ENCODE measurements around the gene AMH. TPM values are rescaled to one million over a fixed set of nuclear protein-coding genes. Genes with fewer than 3 reads are reported as not detected.
A peak's percentile ranks its signal among the peaks of the same experiment; 100 is the strongest.

The AMH gene
- total and polyA plus RNA-seq, 2 of the 13 experiments (the other 11 are each of a cell fraction or from before 2014, with no cell fraction given): 0.03 to 0.18 TPM

DNA sequence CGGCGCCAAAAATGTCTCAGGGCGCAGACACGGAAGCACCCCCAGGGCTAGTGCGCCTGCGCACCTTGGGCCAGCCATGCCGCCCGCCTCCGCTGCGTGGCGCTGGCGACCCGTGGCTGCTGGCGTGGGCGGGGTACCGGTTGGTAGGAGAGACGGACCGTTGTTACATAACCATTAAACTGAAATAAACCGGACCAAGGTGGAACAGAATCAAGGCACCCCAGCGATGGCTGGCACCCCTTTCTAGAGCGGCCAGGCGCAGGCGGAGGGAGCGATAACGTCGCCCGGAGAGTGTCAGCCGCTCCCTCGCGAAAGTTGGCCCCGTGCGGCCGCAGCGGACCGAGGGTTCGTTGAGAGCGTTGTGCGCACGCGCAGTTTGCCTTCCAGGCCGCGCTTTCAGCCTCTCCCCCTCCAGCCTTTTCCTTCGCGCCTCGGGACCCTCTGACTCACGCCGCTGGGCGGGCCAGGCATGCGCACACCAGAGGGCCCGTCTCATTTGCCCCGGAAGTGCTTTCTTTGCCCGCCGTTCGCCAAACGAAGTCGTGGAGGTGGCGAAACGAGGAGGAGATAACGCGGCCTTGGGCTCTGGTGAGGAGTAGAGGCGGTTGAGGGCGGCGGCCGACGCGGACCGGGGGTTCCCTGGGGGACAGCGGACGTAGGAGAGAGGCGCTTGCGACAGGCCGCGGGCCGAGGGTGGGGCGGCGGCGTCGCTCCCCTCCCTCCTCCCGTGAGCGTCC, 12.6 kb upstream of the AMH start, which contains the start of the genes PLEKHJ1 and SF3A2 (continued):
- TF ChIP-seq MED8 (CRISPR knock-in tag; IDR thresholded peaks at IDR 0.05; ENCODE audit: insufficient replicate concordance): peak; percentile 90
- TF ChIP-seq, protein P1, sequence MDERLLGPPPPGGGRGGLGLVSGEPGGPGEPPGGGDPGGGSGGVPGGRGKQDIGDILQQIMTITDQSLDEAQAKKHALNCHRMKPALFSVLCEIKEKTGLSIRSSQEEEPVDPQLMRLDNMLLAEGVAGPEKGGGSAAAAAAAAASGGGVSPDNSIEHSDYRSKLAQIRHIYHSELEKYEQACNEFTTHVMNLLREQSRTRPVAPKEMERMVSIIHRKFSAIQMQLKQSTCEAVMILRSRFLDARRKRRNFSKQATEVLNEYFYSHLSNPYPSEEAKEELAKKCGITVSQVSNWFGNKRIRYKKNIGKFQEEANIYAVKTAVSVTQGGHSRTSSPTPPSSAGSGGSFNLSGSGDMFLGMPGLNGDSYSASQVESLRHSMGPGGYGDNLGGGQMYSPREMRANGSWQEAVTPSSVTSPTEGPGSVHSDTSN (CRISPR knock-in tag; IDR thresholded peaks at IDR 0.05): no peak
- TF ChIP-seq SOX5 (CRISPR knock-in tag; IDR thresholded peaks at IDR 0.05; ENCODE audit: borderline replicate concordance): peak; percentile 57
- TF ChIP-seq NFIC (IDR thresholded peaks at IDR 0.05; ENCODE audit: low read length): no peak
- TF ChIP-seq, protein P2, sequence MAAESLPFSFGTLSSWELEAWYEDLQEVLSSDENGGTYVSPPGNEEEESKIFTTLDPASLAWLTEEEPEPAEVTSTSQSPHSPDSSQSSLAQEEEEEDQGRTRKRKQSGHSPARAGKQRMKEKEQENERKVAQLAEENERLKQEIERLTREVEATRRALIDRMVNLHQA (CRISPR knock-in tag; IDR thresholded peaks at IDR 0.05): no peak
- TF ChIP-seq ZNF382 (CRISPR knock-in tag; IDR thresholded peaks at IDR 0.05; ENCODE audit: borderline replicate concordance): no peak
- peak; percentile 98 for TF ChIP-seq GABPB1 (CRISPR knock-in tag; IDR thresholded peaks at IDR 0.05)
- TF ChIP-seq SAFB2 (CRISPR knock-in tag; IDR thresholded peaks at IDR 0.05; ENCODE audit: borderline replicate concordance, low read depth): no peak; the same call in 1 of the 2 replicates
- TF ChIP-seq, protein P3, sequence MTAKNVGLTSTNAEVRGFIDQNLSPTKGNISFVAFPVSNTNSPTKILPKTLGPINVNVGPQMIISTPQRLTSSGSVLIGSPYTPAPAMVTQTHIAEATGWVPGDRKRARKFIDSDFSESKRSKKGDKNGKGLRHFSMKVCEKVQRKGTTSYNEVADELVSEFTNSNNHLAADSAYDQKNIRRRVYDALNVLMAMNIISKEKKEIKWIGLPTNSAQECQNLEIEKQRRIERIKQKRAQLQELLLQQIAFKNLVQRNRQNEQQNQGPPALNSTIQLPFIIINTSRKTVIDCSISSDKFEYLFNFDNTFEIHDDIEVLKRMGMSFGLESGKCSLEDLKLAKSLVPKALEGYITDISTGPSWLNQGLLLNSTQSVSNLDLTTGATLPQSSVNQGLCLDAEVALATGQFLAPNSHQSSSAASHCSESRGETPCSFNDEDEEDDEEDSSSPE (CRISPR knock-in tag; IDR thresholded peaks at IDR 0.05): peak; percentile 99
- TF ChIP-seq, protein P4, sequence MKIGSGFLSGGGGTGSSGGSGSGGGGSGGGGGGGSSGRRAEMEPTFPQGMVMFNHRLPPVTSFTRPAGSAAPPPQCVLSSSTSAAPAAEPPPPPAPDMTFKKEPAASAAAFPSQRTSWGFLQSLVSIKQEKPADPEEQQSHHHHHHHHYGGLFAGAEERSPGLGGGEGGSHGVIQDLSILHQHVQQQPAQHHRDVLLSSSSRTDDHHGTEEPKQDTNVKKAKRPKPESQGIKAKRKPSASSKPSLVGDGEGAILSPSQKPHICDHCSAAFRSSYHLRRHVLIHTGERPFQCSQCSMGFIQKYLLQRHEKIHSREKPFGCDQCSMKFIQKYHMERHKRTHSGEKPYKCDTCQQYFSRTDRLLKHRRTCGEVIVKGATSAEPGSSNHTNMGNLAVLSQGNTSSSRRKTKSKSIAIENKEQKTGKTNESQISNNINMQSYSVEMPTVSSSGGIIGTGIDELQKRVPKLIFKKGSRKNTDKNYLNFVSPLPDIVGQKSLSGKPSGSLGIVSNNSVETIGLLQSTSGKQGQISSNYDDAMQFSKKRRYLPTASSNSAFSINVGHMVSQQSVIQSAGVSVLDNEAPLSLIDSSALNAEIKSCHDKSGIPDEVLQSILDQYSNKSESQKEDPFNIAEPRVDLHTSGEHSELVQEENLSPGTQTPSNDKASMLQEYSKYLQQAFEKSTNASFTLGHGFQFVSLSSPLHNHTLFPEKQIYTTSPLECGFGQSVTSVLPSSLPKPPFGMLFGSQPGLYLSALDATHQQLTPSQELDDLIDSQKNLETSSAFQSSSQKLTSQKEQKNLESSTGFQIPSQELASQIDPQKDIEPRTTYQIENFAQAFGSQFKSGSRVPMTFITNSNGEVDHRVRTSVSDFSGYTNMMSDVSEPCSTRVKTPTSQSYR (CRISPR knock-in tag; IDR thresholded peaks at IDR 0.05; ENCODE audit: borderline replicate concordance): no peak; the same call in 1 of the 2 replicates
- TF ChIP-seq, protein P5, sequence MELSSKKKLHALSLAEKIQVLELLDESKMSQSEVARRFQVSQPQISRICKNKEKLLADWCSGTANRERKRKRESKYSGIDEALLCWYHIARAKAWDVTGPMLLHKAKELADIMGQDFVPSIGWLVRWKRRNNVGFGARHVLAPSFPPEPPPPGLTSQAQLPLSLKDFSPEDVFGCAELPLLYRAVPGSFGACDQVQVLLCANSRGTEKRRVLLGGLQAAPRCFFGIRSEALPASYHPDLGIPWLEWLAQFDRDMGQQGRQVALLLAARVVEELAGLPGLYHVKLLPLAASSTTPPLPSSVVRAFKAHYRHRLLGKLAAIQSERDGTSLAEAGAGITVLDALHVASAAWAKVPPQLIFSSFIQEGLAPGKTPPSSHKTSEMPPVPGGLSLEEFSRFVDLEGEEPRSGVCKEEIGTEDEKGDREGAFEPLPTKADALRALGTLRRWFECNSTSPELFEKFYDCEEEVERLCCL (CRISPR knock-in tag; IDR thresholded peaks at IDR 0.05; ENCODE audit: borderline replicate concordance): peak; percentile 96; the same call in 1 of the 2 replicates
- TF ChIP-seq ZNF768 (CRISPR knock-in tag; IDR thresholded peaks at IDR 0.05): peak; percentile 40
- peak; percentile 81 for TF ChIP-seq ZFP36L2 (CRISPR knock-in tag; IDR thresholded peaks at IDR 0.05)
- no peak; the same call in 1 of the 2 replicates for TF ChIP-seq ZNF550 (CRISPR knock-in tag; IDR thresholded peaks at IDR 0.05; ENCODE audit: borderline replicate concordance)
- TF ChIP-seq, protein P6, sequence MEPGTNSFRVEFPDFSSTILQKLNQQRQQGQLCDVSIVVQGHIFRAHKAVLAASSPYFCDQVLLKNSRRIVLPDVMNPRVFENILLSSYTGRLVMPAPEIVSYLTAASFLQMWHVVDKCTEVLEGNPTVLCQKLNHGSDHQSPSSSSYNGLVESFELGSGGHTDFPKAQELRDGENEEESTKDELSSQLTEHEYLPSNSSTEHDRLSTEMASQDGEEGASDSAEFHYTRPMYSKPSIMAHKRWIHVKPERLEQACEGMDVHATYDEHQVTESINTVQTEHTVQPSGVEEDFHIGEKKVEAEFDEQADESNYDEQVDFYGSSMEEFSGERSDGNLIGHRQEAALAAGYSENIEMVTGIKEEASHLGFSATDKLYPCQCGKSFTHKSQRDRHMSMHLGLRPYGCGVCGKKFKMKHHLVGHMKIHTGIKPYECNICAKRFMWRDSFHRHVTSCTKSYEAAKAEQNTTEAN (CRISPR knock-in tag; conservative IDR thresholded peaks at IDR 0.05): peak; percentile 92
- TF ChIP-seq, protein P7, sequence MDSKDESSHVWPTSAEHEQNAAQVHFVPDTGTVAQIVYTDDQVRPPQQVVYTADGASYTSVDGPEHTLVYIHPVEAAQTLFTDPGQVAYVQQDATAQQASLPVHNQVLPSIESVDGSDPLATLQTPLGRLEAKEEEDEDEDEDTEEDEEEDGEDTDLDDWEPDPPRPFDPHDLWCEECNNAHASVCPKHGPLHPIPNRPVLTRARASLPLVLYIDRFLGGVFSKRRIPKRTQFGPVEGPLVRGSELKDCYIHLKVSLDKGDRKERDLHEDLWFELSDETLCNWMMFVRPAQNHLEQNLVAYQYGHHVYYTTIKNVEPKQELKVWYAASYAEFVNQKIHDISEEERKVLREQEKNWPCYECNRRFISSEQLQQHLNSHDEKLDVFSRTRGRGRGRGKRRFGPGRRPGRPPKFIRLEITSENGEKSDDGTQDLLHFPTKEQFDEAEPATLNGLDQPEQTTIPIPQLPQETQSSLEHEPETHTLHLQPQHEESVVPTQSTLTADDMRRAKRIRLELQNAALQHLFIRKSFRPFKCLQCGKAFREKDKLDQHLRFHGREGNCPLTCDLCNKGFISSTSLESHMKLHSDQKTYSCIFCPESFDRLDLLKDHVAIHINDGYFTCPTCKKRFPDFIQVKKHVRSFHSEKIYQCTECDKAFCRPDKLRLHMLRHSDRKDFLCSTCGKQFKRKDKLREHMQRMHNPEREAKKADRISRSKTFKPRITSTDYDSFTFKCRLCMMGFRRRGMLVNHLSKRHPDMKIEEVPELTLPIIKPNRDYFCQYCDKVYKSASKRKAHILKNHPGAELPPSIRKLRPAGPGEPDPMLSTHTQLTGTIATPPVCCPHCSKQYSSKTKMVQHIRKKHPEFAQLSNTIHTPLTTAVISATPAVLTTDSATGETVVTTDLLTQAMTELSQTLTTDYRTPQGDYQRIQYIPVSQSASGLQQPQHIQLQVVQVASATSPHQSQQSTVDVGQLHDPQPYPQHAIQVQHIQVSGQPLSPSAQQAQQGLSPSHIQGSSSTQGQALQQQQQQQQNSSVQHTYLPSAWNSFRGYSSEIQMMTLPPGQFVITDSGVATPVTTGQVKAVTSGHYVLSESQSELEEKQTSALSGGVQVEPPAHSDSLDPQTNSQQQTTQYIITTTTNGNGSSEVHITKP (CRISPR knock-in tag; IDR thresholded peaks at IDR 0.05; ENCODE audit: low read depth): peak; percentile 90

All from HepG2 (cell line).